Lung (tissue), 12 donors: ENCODE results near the gene GATA2. TPM values are rescaled to one million over a fixed set of nuclear protein-coding genes. Genes with fewer than 3 reads are reported as not detected.

Experiments
- ATAC-seq: fragments of 200-7000 bp; cut with Tn5 transposase; one replicate; pipeline ENCODE4 v1.9.1; 2020; ENCODE audit warnings: moderate number of reproducible peaks; ENCODE audit not compliant: insufficient read depth, low FRiP score
- DNase-seq, 3 donors: peaks; one replicate each; pipeline ENCODE4 v3.0.0-alpha.2; 2013 to 2017
- H3K27ac ChIP-seq, 2 donors: one replicate each; pipeline ENCODE4 v1.5.1; 2013; ENCODE audit warnings: mild to moderate bottlenecking in 2 of 2, moderate library complexity in 2 of 2, control low read depth in 1 of 2, inconsistent platforms in 1 of 2, low read depth in 1 of 2, low read length in 1 of 2
- H3K27me3 ChIP-seq, 3 donors: one replicate each; pipeline ENCODE4 v1.5.1; 2013; ENCODE audit warnings: low read length in 2 of 3; ENCODE audit not compliant: control insufficient read depth in 3 of 3, insufficient read depth in 3 of 3
- H3K36me3 ChIP-seq, 4 donors: one replicate each; pipeline ENCODE4 v1.5.1; 2013; ENCODE audit warnings: low read length in 4 of 4, mild to moderate bottlenecking in 1 of 4, moderate library complexity in 1 of 4; ENCODE audit not compliant: control insufficient read depth in 4 of 4, insufficient read depth in 4 of 4
- H3K4me1 ChIP-seq, 5 donors: one replicate each; pipeline ENCODE4 v1.5.1; 2013; ENCODE audit warnings: low read length in 5 of 5, mild to moderate bottlenecking in 2 of 5, moderate library complexity in 1 of 5; ENCODE audit not compliant: control insufficient read depth in 5 of 5, insufficient read depth in 5 of 5
- H3K4me3 ChIP-seq: one replicate; pipeline ENCODE4 v1.5.1; 2013; ENCODE audit warnings: mild to moderate bottlenecking, control low read depth, moderate library complexity
- H3K9ac ChIP-seq, 2 donors: one replicate each; pipeline ENCODE4 v1.5.1; 2013; ENCODE audit warnings: low read length in 2 of 2, control low read depth in 1 of 2; ENCODE audit not compliant: insufficient read depth in 1 of 2
- H3K9me3 ChIP-seq, 4 donors: one replicate each; pipeline ENCODE4 v1.5.1; 2013; ENCODE audit warnings: low read length in 3 of 4, mild to moderate bottlenecking in 1 of 4, moderate library complexity in 1 of 4; ENCODE audit not compliant: control insufficient read depth in 4 of 4, insufficient read depth in 3 of 4
- CTCF ChIP-seq: IDR thresholded peaks from 2 replicates; pipeline ENCODE4 v1.5.1; 2012; ENCODE audit warnings: mild to moderate bottlenecking; ENCODE audit errors: control extremely low read depth, extremely low read depth
- WGBS, 2 donors: extraction: QIAGEN DNeasy Blood & Tissue Kit; methylation state at CpG; one replicate each; pipeline ENCODE4 v1.1.7; 2013; 5-methylcytosine and 5-hydroxymethylcytosine counted together
- polyA plus RNA-seq, 2 donors: library from polyadenylated mRNA; stranded (reverse); fragments of 200-250 nt; gene quantifications; one replicate each; pipeline ENCODE4 v1.2.1, GENCODE V29; 2013
- total RNA-seq, 2 donors: library from RNA; depleted of rRNA in 1 of 2; stranded (reverse); fragments of >200 nt in 1 of 2; gene quantifications; one replicate each; pipeline ENCODE4 v1.2.1, GENCODE V29; 2014 to 2021
- donor health status: control.
- donor health status: control.
- donor health status: Bipolar disorder and iron deficiency.
- donor health status: healthy.
- donor health status: DM: yes; HTN: yes; CAD: no.

Gene GATA2
- total and polyA plus RNA-seq, 4 donors = 9.6 to 37.0 (median 28.7) TPM

- TF ChIP-seq CTCF = no peak
- Histone ChIP-seq H3K27ac (peak overlapping the region; percentile 25 to 93), H3K27me3 (peaks cover 0 to 83% (median 83%) of the 10 kb centered on the region in 3 donors), H3K4me3 (peak overlapping the region; percentile 86), H3K36me3 (peaks cover 0 to 6% (median 0%) of the 10 kb centered on the region in 4 donors), H3K9me3 (no peaks in the 10 kb centered on the region), H3K9ac (no peak overlapping the region), H3K4me1 (peaks cover 0 to 44% (median 16%) of the 10 kb centered on the region in 5 donors)
- WGBS, 2 donors = 1% methylated on average over 75 of the region's 75 CpGs
- peak in 2 of 3 donors; percentile 30 to 39 for DNase-seq
- no peak for ATAC-seq
These were observed 6.1 kb downstream of the GATA2 start for GRCh38 chr3:128486681-128487537.

GRCh38 chr3:128486205-128486628, 6.8 kb downstream of the GATA2 start:
- TF ChIP-seq CTCF = no peak
- peak in 1 of 3 donors; percentile 4 for DNase-seq
- Histone ChIP-seq H3K4me3 (peak overlapping the region; percentile 86), H3K36me3 (peaks cover 0 to 6% (median 0%) of the 10 kb centered on the region in 4 donors), H3K27ac (peak overlapping the region in 1 of 2 donors; percentile 72), H3K4me1 (peaks cover 0 to 44% (median 16%) of the 10 kb centered on the region in 5 donors), H3K9ac (no peak overlapping the region), H3K27me3 (peaks cover 0 to 83% (median 79%) of the 10 kb centered on the region in 3 donors), H3K9me3 (no peaks in the 10 kb centered on the region)
- WGBS, 2 donors = 10 to 14% methylated on average over 14 of the region's 14 CpGs
- no peak for ATAC-seq

- 29 to 31% methylated on average over 29 of the region's 29 CpGs for WGBS, 2 donors
- DNase-seq (peak in 1 of 3 donors; percentile 27), ATAC-seq (no peak)
- H3K36me3 ChIP-seq = peaks cover 0 to 6% (median 0%) of the 10 kb centered on the region in 4 donors
- peaks cover 0 to 44% (median 16%) of the 10 kb centered on the region in 5 donors for H3K4me1 ChIP-seq
- H3K4me3 ChIP-seq = peak overlapping the region; percentile 86
- peak overlapping the region in 1 of 2 donors; percentile 72 for H3K27ac ChIP-seq
- no peak overlapping the region for H3K9ac ChIP-seq
- TF ChIP-seq CTCF = no peak
- peaks cover 0 to 83% (median 80%) of the 10 kb centered on the region in 3 donors for H3K27me3 ChIP-seq
- H3K9me3 ChIP-seq = peaks cover 0 to 2% (median 0%) of the 10 kb centered on the region in 4 donors
These were observed 7.5 kb downstream of the GATA2 start for GRCh38 chr3:128485282-128486204.
